Stimulated activated CD8-positive, alpha-beta memory T cell treated with anti-CD3 and anti-CD28 coated beads, Interleukin-4, amount 100 ng/mL, for 24 hours (primary cell): ENCODE data around the gene TNC.

Source experiments
- DNase-seq: peaks from one replicate; pipeline ENCODE4 v3.0.0-alpha.2; 2020; ENCODE audit warnings: low read depth

Gene TNC

GRCh38 chr9:115008536-115009270 lies 109.3 kb downstream of the TNC start:
- DNase-seq, result no peak

- no peak for DNase-seq
Observed at GRCh38 chr9:115006660-115007059, 111.3 kb downstream of the TNC start.

- DNase-seq, result no peak
Observed at GRCh38 chr9:115005322-115005721, 112.6 kb downstream of the TNC start.

GRCh38 chr9:115004545-115004944 lies 113.4 kb downstream of the TNC start:
- no peak for DNase-seq

GRCh38 chr9:115002371-115003120 lies 115.4 kb downstream of the TNC start:
- no peak for DNase-seq

- DNase-seq, result no peak
Observed at GRCh38 chr9:115000217-115000639, 117.7 kb downstream of the TNC start.

- no peak for DNase-seq
Observed at GRCh38 chr9:114998326-114998725, 119.6 kb downstream of the TNC start.

GRCh38 chr9:114995681-114996221 lies 122.2 kb downstream of the TNC start:
- no peak for DNase-seq

- no peak for DNase-seq
Observed at GRCh38 chr9:114994768-114995167, 123.2 kb downstream of the TNC start.

- no peak for DNase-seq
Observed at GRCh38 chr9:114991861-114992260, 126.1 kb downstream of the TNC start.

- DNase-seq, result no peak
Observed at GRCh38 chr9:114990901-114991300, 127.1 kb downstream of the TNC start.

GRCh38 chr9:114989600-114990410 lies 128.2 kb downstream of the TNC start:
- DNase-seq, result no peak

GRCh38 chr9:114988962-114989599 lies 128.9 kb downstream of the TNC start:
- no peak for DNase-seq

- DNase-seq, result no peak
Observed at GRCh38 chr9:114987116-114987515, 130.8 kb downstream of the TNC start.

- DNase-seq, result no peak
Observed at GRCh38 chr9:114985959-114986501, 131.9 kb downstream of the TNC start.

GRCh38 chr9:114981063-114981462 lies 136.9 kb downstream of the TNC start:
- DNase-seq, result no peak

GRCh38 chr9:114973216-114973615 lies 144.7 kb downstream of the TNC start:
- DNase-seq, result no peak

GRCh38 chr9:114972510-114973136 lies 145.3 kb downstream of the TNC start:
- DNase-seq, result no peak
